HPDE6-E6E7 (cell line): ENCODE results near the gene ATRNL1.
A peak's percentile ranks its signal among the peaks of the same experiment; 100 is the strongest.
"Not testable (repeated sequence)": the region's sequence is repeated elsewhere in the genome, so short reads cannot be mapped to it uniquely, and the experiment has no call there.

Experiments
- DNase-seq: peaks from one replicate; pipeline ENCODE4 v3.0.0; 2011; ENCODE audit warnings: missing footprints; ENCODE audit errors: extremely low spot score

ATRNL1 gene

DNA sequence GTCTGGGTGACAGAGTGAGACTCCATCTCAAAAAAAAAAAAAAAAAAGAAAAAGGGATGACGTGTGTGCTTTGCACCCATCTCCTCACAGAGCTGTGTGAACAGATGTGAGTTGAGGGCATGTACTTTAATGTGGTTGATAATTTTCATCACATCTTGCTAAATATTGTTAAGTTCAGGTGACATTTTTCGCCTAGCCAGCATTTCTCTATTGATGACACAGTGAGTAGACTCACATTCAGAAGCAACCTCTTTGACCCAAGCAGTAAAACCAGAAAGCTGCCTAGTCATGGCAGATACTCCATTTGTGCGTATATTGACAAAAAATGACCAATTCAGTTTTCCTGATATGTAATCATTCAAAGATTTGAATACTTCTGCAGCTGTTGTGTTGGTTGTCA is 126.0 kb downstream of the ATRNL1 start:
- no peak for DNase-seq

DNA sequence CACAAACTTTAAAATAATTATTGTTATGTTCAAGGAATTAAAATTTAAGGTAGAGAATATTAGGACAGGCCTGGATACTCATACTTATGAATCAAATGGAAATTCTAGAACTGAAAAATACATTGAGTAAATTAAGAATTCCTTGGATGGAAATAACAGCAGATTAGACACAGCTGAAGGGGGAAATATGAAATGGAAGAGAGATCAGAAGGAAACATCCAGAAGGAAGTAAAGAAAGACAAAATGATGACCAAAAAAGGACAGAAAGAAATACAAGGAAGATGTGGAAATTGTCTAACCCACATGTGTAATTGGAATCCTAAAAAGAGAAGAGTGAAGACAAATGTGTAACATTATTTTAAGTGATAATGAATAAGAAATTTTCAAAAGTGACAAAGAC is 128.9 kb downstream of the ATRNL1 start:
- no peak for DNase-seq

GRCh38 chr10:115239761-115240160 is 146.6 kb downstream of the ATRNL1 start:
- no peak for DNase-seq

DNA sequence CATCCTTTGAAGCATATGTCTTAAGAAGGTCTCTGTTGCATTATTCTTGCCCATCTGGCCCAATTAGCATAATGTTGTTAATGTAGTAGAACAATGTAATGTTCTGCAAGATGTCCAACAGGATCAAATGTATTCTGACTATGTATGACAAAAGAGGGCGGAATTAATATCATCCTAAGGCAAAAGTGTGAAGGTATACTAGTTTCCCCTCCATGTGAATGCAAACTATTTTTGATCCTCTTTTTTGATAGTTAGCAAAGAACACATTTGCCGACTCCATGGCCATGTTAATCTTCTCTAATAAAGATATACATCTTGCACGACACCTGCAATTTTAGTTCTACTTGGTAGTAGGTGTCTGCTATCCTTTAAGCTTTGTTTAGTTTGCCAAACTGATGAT is 157.6 kb downstream of the ATRNL1 start:
- DNase-seq, result no peak

GRCh38 chr10:115253765-115254164 is 160.6 kb downstream of the ATRNL1 start:
- not testable (repeated sequence) for DNase-seq

GRCh38 chr10:115272482-115272881 is 179.3 kb downstream of the ATRNL1 start:
- no peak for DNase-seq

GRCh38 chr10:115278294-115278693 is 185.1 kb downstream of the ATRNL1 start:
- DNase-seq, result no peak

- DNase-seq, result no peak
Observed at GRCh38 chr10:115295213-115295805, 202.1 kb downstream of the ATRNL1 start.

- DNase-seq, result no peak
Observed at GRCh38 chr10:115300080-115300479, 206.9 kb downstream of the ATRNL1 start.

DNA sequence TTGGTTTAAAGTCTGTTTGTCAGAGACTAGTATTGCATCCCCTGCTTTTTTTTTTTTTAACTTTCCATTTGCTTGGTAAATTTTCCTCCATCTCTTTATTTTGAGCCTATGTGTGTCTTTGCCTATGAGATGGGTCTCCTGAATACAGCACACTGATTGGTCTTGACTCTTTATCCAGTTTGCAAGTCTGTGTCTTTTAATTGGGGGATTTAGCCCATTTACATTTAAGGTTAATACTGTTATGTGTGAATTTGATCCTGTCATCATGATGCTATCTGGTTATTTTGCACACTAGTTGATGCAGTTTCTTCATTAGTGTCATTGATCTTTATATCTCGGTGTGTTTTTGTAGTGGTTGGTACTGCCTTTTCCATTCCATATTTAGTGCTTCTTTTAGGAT is 226.5 kb downstream of the ATRNL1 start:
- DNase-seq, result not testable (repeated sequence)

GRCh38 chr10:115321360-115321759 is 228.2 kb downstream of the ATRNL1 start:
- DNase-seq, result no peak

- no peak for DNase-seq
Observed at GRCh38 chr10:115328331-115328730, 235.2 kb downstream of the ATRNL1 start.

- no peak for DNase-seq
Observed at GRCh38 chr10:115335366-115335765, 242.2 kb downstream of the ATRNL1 start.

DNA sequence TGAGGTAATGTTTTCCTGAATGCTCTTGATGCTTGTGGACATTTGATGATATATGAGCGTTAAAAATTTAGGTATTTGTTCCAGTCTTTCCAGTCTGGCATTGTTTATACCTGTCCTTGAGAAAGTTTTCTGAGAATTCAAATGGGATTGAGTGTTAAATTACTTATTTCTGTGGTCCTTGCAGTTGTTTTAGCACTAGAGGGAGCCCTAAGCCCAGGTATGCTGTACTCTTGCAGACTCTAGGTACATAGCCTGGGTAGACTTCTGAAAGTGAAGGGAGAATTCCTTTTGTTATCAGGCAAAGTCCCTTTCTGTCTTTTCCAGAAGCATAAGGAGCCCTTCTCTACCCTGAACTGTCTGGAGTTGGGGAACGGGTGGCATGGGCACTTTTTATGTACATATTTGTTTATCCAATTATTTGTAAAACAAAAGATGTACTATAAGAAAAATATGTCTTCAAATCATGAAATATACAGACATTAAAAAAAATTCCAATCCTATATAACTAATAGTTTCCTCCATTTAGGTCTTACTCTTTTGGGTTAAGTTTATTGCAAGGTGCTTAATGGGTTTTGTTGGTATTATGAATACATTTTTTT is 262.1 kb downstream of the ATRNL1 start:
- DNase-seq, result peak; percentile 26

DNA sequence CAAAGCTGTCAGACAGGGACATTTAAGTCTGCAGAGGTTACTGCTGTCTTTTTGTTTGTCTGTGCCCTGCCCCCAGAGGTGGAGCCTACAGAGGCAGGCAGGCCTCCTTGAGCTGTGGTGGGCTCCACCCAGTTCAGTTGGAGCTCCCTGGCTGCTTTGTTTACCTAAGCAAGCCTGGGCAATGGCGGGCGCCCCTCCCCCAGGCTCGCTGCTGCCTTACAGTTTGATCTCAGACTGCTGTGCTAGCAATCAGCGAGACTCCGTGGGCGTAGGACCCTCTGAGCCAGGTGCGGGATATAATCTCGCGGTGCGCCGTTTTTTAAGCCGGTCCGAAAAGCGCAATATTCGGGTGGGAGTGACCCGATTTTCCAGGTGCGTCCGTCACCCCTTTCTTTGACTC is 274.8 kb downstream of the ATRNL1 start:
- not testable (repeated sequence) for DNase-seq

DNA sequence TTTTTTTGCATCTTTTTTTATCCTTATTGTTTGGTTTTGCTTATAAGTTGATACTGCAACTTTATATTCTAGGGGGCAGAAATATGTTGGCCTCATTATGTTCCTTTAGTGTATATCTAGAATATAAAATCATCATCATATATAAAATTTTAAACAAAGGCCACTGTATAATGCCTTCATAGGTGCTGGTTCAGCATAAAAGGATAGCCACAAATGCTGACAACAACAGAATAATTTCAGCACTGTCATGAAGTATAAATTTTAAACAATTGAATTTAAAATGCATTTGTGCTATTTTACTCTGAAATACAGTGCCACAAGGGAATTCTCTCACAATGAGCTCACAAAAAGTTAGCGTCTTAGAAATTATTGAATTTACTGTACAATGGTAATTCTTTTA is 285.9 kb downstream of the ATRNL1 start:
- no peak for DNase-seq

- no peak for DNase-seq
Observed at GRCh38 chr10:115384665-115385064, 291.5 kb downstream of the ATRNL1 start.

DNA sequence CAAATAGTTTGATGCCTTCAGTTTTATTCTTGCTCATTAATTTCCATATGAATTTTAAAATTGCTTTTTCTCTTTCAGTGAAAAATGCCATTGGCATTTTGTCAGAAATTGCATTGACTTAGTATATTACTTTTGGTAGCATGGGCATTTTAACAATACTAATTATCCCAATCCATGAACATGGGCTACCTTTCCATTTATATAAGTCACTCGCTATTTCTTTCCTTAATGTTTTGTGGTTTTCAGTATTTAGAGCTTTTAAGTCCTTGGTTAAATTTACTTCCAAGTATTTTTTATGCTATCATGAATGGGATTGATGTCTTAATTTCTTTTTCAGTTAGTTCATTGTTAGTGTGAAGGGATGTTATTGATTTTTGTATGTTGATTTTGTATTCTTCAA is 297.4 kb downstream of the ATRNL1 start:
- DNase-seq, result no peak

GRCh38 chr10:115398026-115398425 is 304.9 kb downstream of the ATRNL1 start:
- DNase-seq, result no peak

DNA sequence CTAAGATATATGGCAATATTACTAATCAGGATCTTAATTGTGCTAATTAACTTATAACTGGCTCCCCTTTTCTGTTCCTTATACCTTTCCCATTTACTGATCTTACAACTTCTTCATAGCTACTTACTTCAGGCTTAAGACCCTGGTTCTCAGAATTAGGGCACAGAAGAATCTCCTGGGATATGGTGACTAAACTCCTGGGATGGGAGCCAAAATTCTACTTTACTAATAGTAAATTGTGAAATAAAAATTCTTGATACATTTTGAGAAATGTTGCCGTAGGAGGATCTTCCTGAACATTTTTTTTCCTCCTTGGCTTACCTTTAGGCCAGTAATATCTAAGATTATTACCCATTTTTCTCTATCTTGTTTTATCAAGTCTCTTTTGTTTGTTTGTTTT is 309.5 kb downstream of the ATRNL1 start:
- DNase-seq, result peak; percentile 9

- not testable (repeated sequence) for DNase-seq
Observed at GRCh38 chr10:115405838-115406237, 312.7 kb downstream of the ATRNL1 start.

GRCh38 chr10:115409347-115409746 is 316.2 kb downstream of the ATRNL1 start:
- DNase-seq, result no peak

GRCh38 chr10:115417585-115418265 is 324.6 kb downstream of the ATRNL1 start:
- DNase-seq, result peak; percentile 21
